H9 (cell line): ENCODE measurements around the gene ASGR1. TPM values are rescaled to one million over a fixed set of nuclear protein-coding genes. Genes with fewer than 3 reads are reported as not detected.
A peak's percentile ranks its signal among the peaks of the same experiment; 100 is the strongest.

Experiments
- DNase-seq: peaks from one replicate; pipeline ENCODE4 v3.0.0-alpha.2; 2017
- H2AFZ ChIP-seq: one replicate; pipeline ENCODE4 v1.6.1; 2013; ENCODE audit warnings: mild to moderate bottlenecking, low read length, control low read depth, moderate library complexity
- H2AK5ac ChIP-seq: 2 replicates; pipeline ENCODE4 v1.6.1; 2013; ENCODE audit warnings: low read length, control low read depth, mixed read lengths; ENCODE audit not compliant: insufficient read length
- H2BK120ac ChIP-seq: one replicate; pipeline ENCODE4 v1.6.1; 2013; ENCODE audit warnings: low read depth, mild to moderate bottlenecking, low read length, control low read depth, inconsistent platforms; ENCODE audit not compliant: poor library complexity, severe bottlenecking
- H2BK12ac ChIP-seq: 2 replicates; pipeline ENCODE4 v1.6.1; 2013; ENCODE audit warnings: low read length, control low read depth, mixed read lengths, low read depth; ENCODE audit not compliant: insufficient read length
- H2BK15ac ChIP-seq: 2 replicates; pipeline ENCODE4 v1.6.1; 2013; ENCODE audit warnings: low read depth, low read length, control low read depth
- H2BK20ac ChIP-seq: one replicate; pipeline ENCODE4 v1.6.1; 2013; ENCODE audit warnings: low read depth, mild to moderate bottlenecking, low read length, control low read depth, inconsistent platforms; ENCODE audit not compliant: poor library complexity, severe bottlenecking
- H2BK5ac ChIP-seq: 2 replicates; pipeline ENCODE4 v1.6.1; 2013; ENCODE audit warnings: low read length, control low read depth, mixed read lengths; ENCODE audit not compliant: insufficient read length
- H3K14ac ChIP-seq: 2 replicates; pipeline ENCODE4 v1.6.1; 2013; ENCODE audit warnings: low read length, control low read depth; ENCODE audit not compliant: insufficient read depth
- H3K18ac ChIP-seq: 2 replicates; pipeline ENCODE4 v1.6.1; 2013; ENCODE audit warnings: low read depth, mild to moderate bottlenecking, mixed read lengths, low read length, control low read depth; ENCODE audit not compliant: insufficient read length
- H3K23ac ChIP-seq: 2 replicates; pipeline ENCODE4 v1.6.1; 2013; ENCODE audit warnings: low read length, control low read depth, mixed read lengths, low read depth; ENCODE audit not compliant: insufficient read length
- H3K23me2 ChIP-seq: 2 replicates; pipeline ENCODE4 v1.6.1; 2013; ENCODE audit warnings: low read depth, mild to moderate bottlenecking, mixed read lengths, low read length, control low read depth; ENCODE audit not compliant: insufficient read length, poor library complexity, severe bottlenecking
- H3K27ac ChIP-seq: 2 replicates; pipeline ENCODE4 v1.5.1; 2013; ENCODE audit warnings: low read length, control low read depth, mixed read lengths, low read depth; ENCODE audit not compliant: insufficient read length
- H3K27me3 ChIP-seq: 2 replicates; pipeline ENCODE4 v1.6.1; 2013; ENCODE audit warnings: low read length, control low read depth, inconsistent platforms; ENCODE audit not compliant: insufficient read depth
- H3K4ac ChIP-seq: 2 replicates; pipeline ENCODE4 v1.6.1; 2013; ENCODE audit warnings: low read depth, mild to moderate bottlenecking, control low read depth, inconsistent platforms, low read length, moderate library complexity
- H3K4me1 ChIP-seq: 2 replicates; pipeline ENCODE4 v1.6.1; 2013; ENCODE audit warnings: low read length, control low read depth, inconsistent platforms; ENCODE audit not compliant: insufficient read depth
- H3K4me2 ChIP-seq: 2 replicates; pipeline ENCODE4 v1.6.1; 2013; ENCODE audit warnings: low read length, control low read depth, mixed read lengths; ENCODE audit not compliant: insufficient read length, insufficient read depth
- H3K56ac ChIP-seq: 2 replicates; pipeline ENCODE4 v1.6.1; 2013; ENCODE audit warnings: low read depth, mild to moderate bottlenecking, mixed read lengths, low read length, control low read depth; ENCODE audit not compliant: insufficient read length
- H3K79me1 ChIP-seq: 2 replicates; pipeline ENCODE4 v1.6.1; 2013; ENCODE audit warnings: low read depth, mild to moderate bottlenecking, moderate library complexity, low read length, control low read depth, inconsistent platforms; ENCODE audit not compliant: insufficient read depth, poor library complexity, severe bottlenecking
- H3K79me2 ChIP-seq: 2 replicates; pipeline ENCODE4 v1.6.1; 2013; ENCODE audit warnings: low read length, control low read depth, inconsistent platforms; ENCODE audit not compliant: insufficient read depth
- H3K9ac ChIP-seq: 2 replicates; pipeline ENCODE4 v1.6.1; 2013; ENCODE audit warnings: low read length, control low read depth, mixed read lengths; ENCODE audit not compliant: insufficient read length; ENCODE audit errors: extremely low read depth
- H3K9me3 ChIP-seq: one replicate; pipeline ENCODE4 v1.6.1; 2013; ENCODE audit warnings: low read depth, low read length, inconsistent platforms; ENCODE audit not compliant: control insufficient read depth
- H3T11ph ChIP-seq: one replicate; pipeline ENCODE4 v1.6.1; 2013; ENCODE audit warnings: mild to moderate bottlenecking, low read length, control low read depth, inconsistent platforms
- H4K20me1 ChIP-seq: one replicate; pipeline ENCODE4 v1.6.1; 2013; ENCODE audit not compliant: control insufficient read depth, insufficient read length, insufficient read depth
- H4K5ac ChIP-seq: 2 replicates; pipeline ENCODE4 v1.6.1; 2013; ENCODE audit warnings: low read depth, mild to moderate bottlenecking, mixed read lengths, low read length, control low read depth; ENCODE audit not compliant: insufficient read length
- H4K8ac ChIP-seq: replicated peaks from 2 replicates; pipeline ENCODE4 v1.6.1; 2013; ENCODE audit warnings: low read length, control low read depth, mixed read lengths, low read depth; ENCODE audit not compliant: insufficient read length
- H4K91ac ChIP-seq: 2 replicates; pipeline ENCODE4 v1.6.1; 2013; ENCODE audit warnings: low read depth, mild to moderate bottlenecking, moderate library complexity, mixed read lengths, low read length, control low read depth; ENCODE audit not compliant: insufficient read length
- H3K27ac Mint-ChIP-seq, 3 experiments: 2 replicates in 2 of 3; 3 replicates in 1 of 3; pipeline ENCODE4 v1.8.0; 2020 to 2021; ENCODE audit warnings: mixed read lengths in 3 of 3, mild to moderate bottlenecking in 1 of 3, moderate library complexity in 1 of 3
- H3K27me3 Mint-ChIP-seq: 2 replicates; pipeline ENCODE4 v1.8.0; 2021; ENCODE audit warnings: low read depth, mild to moderate bottlenecking, moderate library complexity, mixed read lengths
- H3K36me3 Mint-ChIP-seq, 3 experiments: 2 replicates in 2 of 3; 3 replicates in 1 of 3; pipeline ENCODE4 v1.8.0; 2020 to 2021; ENCODE audit warnings: low read depth in 3 of 3, mixed read lengths in 3 of 3; ENCODE audit not compliant: insufficient read depth in 1 of 3
- H3K4me1 Mint-ChIP-seq, 2 experiments: 2 replicates each; pipeline ENCODE4 v1.8.0; 2020; ENCODE audit warnings: mixed read lengths in 2 of 2
- H3K4me3 Mint-ChIP-seq, 2 experiments: 2 replicates in 1 of 2; 3 replicates in 1 of 2; pipeline ENCODE4 v1.8.0; 2020 to 2021; ENCODE audit warnings: mild to moderate bottlenecking in 2 of 2, mixed read lengths in 2 of 2, moderate library complexity in 1 of 2
- H3K9me3 Mint-ChIP-seq, 2 experiments: 2 replicates in 1 of 2; 3 replicates in 1 of 2; pipeline ENCODE4 v1.8.0; 2020; ENCODE audit warnings: mild to moderate bottlenecking in 2 of 2, mixed read lengths in 2 of 2, moderate library complexity in 1 of 2
- WGBS: extraction: QIAGEN DNeasy Blood & Tissue Kit; methylation state at CpG from one replicate; pipeline ENCODE4 v1.1.7; 2013; ENCODE audit warnings: missing lambda C conversion rate, low lambda C conversion rate, mixed read lengths; ENCODE audit not compliant: insufficient read length; ENCODE audit errors: extremely low coverage; 5-methylcytosine and 5-hydroxymethylcytosine counted together
- total RNA-seq: library from RNA; stranded (reverse); gene quantifications from 2 replicates; pipeline ENCODE4 v1.2.1, GENCODE V29; 2021
- TF ChIP-seq, protein P1 (sequence below): fragments of 200-600 bp; sonication (generic); conservative IDR thresholded peaks from 3 replicates; pipeline ENCODE4 v1.8.0; 2021; ENCODE audit warnings: antibody characterized with exemption, mild to moderate bottlenecking

Gene ASGR1
- total RNA-seq, 1 experiment from 2014 or later: 5.9 TPM

DNA sequence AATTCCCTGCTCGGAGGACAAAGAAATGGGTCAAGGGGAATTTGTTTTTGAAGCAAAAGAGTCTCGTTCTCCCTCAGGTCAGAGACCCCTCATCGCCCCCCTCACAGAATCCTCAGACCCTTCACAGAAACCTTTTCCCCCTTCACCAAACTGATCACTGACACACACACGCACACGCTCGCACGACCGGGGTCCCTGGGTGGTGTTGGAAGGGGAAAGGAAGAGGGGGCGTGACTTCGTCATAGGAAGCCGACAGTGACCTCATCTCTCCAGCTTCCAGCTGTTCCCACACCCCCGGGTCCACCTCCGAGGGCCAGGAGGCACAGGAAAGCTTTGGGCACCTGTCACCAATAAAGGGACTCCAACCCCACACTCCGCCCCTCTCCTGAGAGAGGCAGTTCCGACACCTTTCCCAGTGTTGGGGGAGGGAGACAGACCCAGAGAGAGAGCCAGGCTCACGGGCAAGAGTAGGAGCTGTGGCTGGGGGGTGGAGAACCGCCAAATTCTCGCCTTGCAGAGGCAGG is 1.2 kb downstream of the ASGR1 start:
- Histone ChIP-seq H3T11ph (no peak overlapping the region), H3K23ac (no peak overlapping the region), H2AFZ (no peak overlapping the region), H3K27me3 (peaks cover 5% of the 10 kb centered on the region; the same call in 1 of the 2 replicates), H3K18ac (peak overlapping the region; percentile 13), H3K23me2 (peaks cover 16% of the 10 kb centered on the region), H3K79me1 (no peaks in the 10 kb centered on the region), H2BK120ac (no peak overlapping the region), H4K5ac (no peak overlapping the region), H3K79me2 (no peaks in the 10 kb centered on the region), H2BK15ac (no peak overlapping the region), H4K91ac (no peak overlapping the region), H3K4me2 (peak overlapping the region; percentile 91), H4K8ac (no peak overlapping the region), H3K9ac (peak overlapping the region; percentile 39), H2BK20ac (no peak overlapping the region), H2BK5ac (no peak overlapping the region), H3K9me3 (no peaks in the 10 kb centered on the region), H3K4me1 (no peaks in the 10 kb centered on the region; the same call in 1 of the 2 replicates), H3K4ac (no peak overlapping the region), H4K20me1 (no peaks in the 10 kb centered on the region), H3K14ac (no peak overlapping the region), H3K27ac (no peak overlapping the region), H2AK5ac (no peak overlapping the region), H2BK12ac (no peak overlapping the region), H3K56ac (no peak overlapping the region)
- Mint-ChIP-seq H3K36me3 (no peaks in the 10 kb centered on the region), H3K4me3 (no peak overlapping the region), H3K27ac (peak overlapping the region in 1 of 3 experiments; percentile 85; a peak in 2 of 7 replicates), H3K4me1 (peaks cover 5 to 10% of the 10 kb centered on the region in 2 experiments; a peak in 3 of 4 replicates), H3K9me3 (no peaks in the 10 kb centered on the region), H3K27me3 (peaks cover 28% of the 10 kb centered on the region)
- peak; percentile 78 for DNase-seq
- TF ChIP-seq, protein P1, sequence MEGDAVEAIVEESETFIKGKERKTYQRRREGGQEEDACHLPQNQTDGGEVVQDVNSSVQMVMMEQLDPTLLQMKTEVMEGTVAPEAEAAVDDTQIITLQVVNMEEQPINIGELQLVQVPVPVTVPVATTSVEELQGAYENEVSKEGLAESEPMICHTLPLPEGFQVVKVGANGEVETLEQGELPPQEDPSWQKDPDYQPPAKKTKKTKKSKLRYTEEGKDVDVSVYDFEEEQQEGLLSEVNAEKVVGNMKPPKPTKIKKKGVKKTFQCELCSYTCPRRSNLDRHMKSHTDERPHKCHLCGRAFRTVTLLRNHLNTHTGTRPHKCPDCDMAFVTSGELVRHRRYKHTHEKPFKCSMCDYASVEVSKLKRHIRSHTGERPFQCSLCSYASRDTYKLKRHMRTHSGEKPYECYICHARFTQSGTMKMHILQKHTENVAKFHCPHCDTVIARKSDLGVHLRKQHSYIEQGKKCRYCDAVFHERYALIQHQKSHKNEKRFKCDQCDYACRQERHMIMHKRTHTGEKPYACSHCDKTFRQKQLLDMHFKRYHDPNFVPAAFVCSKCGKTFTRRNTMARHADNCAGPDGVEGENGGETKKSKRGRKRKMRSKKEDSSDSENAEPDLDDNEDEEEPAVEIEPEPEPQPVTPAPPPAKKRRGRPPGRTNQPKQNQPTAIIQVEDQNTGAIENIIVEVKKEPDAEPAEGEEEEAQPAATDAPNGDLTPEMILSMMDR: no peak
- no CpG with 5 or more reads among the region's 18 CpGs for WGBS
